DLD1 (cell line): ENCODE measurements around the gene FANCI.
"Not testable (repeated sequence)": the region's sequence is repeated elsewhere in the genome, so short reads cannot be mapped to it uniquely, and the experiment has no call there.

Source experiments
- in situ Hi-C: cut with HindIII; loops from 2 replicates; pipeline ENCODE4 v1.10.0; 2017; ENCODE audit warnings: low sequenced_read_pairs

Gene FANCI

DNA sequence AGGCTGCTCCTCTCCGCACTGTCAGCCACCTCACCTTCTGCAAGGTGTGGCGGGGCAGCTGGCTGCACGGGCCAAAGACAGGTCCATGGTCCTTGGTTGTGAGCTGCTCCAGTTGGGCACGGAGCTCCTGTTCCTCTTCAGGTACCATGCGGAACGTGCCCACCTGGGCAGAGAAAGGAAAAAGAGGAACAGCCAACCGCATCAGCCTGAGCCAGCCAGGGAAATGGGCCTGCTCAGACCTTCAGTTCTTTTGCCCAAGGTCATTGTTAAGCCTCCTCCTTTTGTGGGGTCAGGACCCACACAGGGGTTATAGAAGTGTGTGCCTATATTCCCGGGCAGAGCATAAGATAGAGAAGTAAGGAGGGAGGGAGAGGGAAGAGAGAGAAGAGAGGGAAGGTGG is 25.2 kb upstream of the FANCI start:
- in situ Hi-C loops, result loop anchor here (10.0 kb wide), 1 partner anchor 64 kb away; no protein-coding TSS in a partner anchor

DNA sequence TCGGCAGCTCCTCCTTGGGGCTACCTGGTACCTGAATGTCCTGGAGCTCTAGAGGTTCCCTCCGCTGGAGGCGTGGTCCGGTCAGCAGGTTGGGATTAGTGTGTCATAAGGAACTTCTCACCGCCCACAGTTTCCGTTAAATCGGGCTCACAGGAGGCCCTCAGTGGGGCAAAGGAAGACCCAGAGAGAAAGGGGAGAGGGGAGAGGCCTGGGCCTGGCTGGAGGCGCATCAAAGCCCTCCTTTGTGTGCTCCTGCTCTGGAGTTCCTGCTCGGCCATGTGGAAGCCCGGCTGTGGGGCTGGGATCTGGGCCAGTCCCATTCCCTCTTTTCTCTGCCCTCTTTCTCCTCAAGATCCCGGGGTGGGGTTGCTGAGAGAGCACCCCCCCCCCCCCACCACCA is 22.2 kb upstream of the FANCI start, which contains the start of gene RLBP1:
TSS of gene RLBP1 (minus strand) at position 37 of the 400 bp plus-strand sequence. CDS start 2,604 bp downstream, outside the sequence.
- in situ Hi-C loops, result no loop called here

DNA sequence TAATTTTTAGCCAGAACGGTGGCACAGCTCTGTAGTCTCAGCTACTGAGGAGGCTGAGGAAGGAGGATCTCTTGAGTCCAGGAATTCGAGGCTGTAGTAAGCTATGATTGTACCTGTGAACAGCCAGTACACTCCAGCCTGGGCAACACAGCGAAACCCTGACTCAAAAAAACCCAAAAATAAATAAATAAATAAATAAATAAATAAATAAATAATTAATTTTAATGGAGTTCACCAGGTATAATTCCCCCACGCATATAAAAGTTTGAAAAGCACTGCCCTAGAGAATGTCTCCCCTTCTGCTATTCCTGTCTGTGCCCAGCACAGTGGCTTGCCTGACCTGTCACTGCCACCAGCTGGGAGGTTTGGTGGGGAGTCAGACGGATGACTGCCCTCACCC is 18.2 kb upstream of the FANCI start:
- in situ Hi-C loops, result no loop called here

GRCh38 chr15:89226359-89227221 is 17.2 kb upstream of the FANCI start:
- in situ Hi-C loops, result no loop called here

- in situ Hi-C loops, result no loop called here
Observed at GRCh38 chr15:89227425-89227824, 16.4 kb upstream of the FANCI start.

- in situ Hi-C loops, result no loop called here
Observed at GRCh38 chr15:89230277-89230676, 13.5 kb upstream of the FANCI start.

- in situ Hi-C loops, result no loop called here
Observed at GRCh38 chr15:89231832-89232231, 11.9 kb upstream of the FANCI start.

- in situ Hi-C loops, result not testable (repeated sequence)
Observed at GRCh38 chr15:89239883-89240810, 3.6 kb upstream of the FANCI start.

- in situ Hi-C loops, result no loop called here
Observed at GRCh38 chr15:89243046-89243690, 611 bp upstream of the FANCI start.

GRCh38 chr15:89244574-89244903 is 760 bp downstream of the FANCI start:
- in situ Hi-C loops, result no loop called here

- in situ Hi-C loops, result no loop called here
Observed at GRCh38 chr15:89247446-89247845, 3.7 kb downstream of the FANCI start.

GRCh38 chr15:89248584-89248983 is 4.8 kb downstream of the FANCI start:
- in situ Hi-C loops, result no loop called here

GRCh38 chr15:89250142-89250541 is 6.4 kb downstream of the FANCI start:
- in situ Hi-C loops, result not testable (repeated sequence)

GRCh38 chr15:89277281-89277680 is 33.5 kb downstream of the FANCI start:
- in situ Hi-C loops, result loop anchor here (5.0 kb wide), 1 partner anchor 40 kb away; no protein-coding TSS in a partner anchor

DNA sequence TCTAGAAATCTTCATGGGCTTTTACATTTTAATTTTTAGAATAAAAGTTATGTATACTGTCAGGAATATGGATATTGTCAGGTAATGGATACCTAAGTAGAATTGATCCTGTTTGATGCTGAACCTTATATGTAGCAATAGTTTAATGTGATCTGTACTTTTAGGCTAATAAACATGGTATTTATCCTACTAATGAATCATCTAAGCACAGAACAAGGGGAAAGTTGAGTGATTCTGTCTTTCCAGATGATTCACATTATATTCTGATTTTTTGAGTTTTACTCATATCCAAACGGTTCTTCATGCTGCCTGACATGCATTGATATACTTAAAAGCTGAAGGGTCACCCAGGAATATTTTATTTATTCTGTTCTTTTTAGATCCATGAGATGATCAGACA is 34.5 kb downstream of the FANCI start:
- in situ Hi-C loops, result loop anchor here (5.0 kb wide), 1 partner anchor 39 kb away; no protein-coding TSS in a partner anchor

- in situ Hi-C loops, result no loop called here
Observed at GRCh38 chr15:89282631-89283030, 38.9 kb downstream of the FANCI start.

DNA sequence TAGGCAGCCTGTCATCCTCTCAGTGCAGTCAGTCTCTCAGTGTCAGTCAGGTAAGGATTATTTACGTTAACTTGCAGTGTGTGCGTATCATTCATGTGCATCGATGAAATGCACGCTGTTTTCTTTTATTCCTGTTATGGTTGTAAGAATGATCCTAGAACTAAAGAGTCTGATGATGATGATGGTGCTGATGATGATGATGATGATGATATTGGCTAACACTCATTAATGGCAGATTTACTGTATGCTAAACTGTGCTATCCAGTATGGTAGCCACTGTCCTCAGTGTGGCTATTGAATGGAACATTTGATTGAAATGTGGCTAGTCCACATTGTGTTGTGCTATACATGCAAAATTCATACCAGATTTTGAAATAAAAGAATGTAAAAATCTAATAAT is 39.4 kb downstream of the FANCI start:
- in situ Hi-C loops, result no loop called here

DNA sequence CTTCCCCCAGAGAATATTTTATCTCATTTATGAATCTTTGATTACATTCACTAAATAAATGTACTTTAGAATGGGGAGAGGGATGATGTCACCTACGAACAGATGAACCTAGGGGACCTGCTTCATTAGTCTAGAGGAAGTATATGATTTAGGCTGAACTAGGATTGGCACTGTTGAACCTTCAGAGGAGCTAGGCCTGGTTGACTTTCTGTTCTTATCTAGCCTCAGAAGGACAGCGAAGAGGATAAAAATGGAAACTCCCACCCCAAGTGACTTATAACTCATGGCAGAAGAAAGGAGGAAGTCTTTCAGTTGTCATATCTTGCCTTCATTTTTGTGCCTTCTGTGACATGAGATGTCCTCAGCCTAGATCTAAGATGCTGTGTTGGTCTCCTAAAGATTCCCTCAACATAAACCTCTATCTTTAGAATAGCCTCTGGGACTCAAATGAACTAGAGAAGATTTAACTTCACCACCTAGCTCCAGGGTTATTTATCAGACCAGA is 48.2 kb downstream of the FANCI start:
- in situ Hi-C loops, result no loop called here

- in situ Hi-C loops, result no loop called here
Observed at GRCh38 chr15:89293012-89293411, 49.2 kb downstream of the FANCI start.

DNA sequence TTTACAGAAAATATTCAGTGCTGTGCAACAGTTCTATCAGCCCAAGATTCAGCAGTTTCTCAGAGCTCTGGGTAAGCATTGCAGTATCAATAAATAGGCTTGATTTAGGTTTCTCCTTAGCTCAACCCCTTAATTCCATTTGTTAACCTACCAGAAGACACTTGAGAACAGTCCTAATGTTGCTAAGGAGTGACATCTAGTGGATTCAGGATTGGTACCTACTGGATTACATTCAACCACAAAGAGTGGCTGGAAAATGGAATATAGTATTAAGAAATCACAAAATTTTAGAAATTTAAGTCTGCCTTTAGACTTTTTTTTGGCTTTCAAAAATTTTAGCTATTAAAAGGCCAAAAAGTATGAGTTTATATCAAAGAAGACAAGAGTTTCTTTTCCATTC is 56.1 kb downstream of the FANCI start:
- in situ Hi-C loops, result no loop called here
